ENCODE measurements around the gene SAPCD2.

DNA sequence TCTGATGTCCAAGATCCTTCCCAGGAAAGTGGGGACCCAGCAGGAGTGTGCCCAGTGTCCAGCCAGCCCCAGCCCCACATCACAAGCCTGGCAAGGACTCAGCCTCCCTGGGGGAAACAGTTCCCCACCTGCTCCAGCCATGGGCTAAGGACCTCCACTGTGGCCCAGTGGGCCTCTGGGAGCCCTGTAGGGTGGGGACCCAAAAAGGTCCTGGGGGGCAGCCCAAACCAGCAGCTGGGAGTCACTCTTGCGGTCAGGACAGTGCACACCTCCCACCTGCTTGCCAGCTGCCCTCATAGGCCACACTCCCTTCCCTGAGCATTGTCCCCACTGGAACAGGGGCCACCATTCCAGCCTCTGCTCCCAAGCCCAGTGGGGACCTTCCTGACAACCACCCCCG, 44.0 kb downstream of the SAPCD2 start:
- no peak for TF ChIP-seq YY1 (IDR thresholded peaks at IDR 0.05; ENCODE audit: insufficient read depth, insufficient read length)
- TF ChIP-seq SUZ12 (IDR thresholded peaks at IDR 0.05; ENCODE audit: extremely low read depth, insufficient read depth, insufficient read length) = no peak

All from NT2/D1 (cell line).